Type B pancreatic cell (in vitro differentiated cells): Measurements from ENCODE around the gene LRRC71. TPM values are rescaled to one million over a fixed set of nuclear protein-coding genes. Genes with fewer than 3 reads are reported as not detected.
A peak's percentile ranks its signal among the peaks of the same experiment; 100 is the strongest.

Experiments used
- DNase-seq: peaks from one replicate; pipeline ENCODE4 v3.0.0; 2021; ENCODE audit warnings: mixed read lengths; ENCODE audit not compliant: unreplicated experiment; ENCODE audit errors: extremely low spot score
- H3K27ac Mint-ChIP-seq: 2 replicates; pipeline ENCODE4 v1.8.0; 2021; ENCODE audit warnings: mild to moderate bottlenecking, mixed read lengths
- H3K27me3 Mint-ChIP-seq: 2 replicates; pipeline ENCODE4 v1.8.0; 2021; ENCODE audit warnings: mixed read lengths
- H3K36me3 Mint-ChIP-seq: 2 replicates; pipeline ENCODE4 v1.8.0; 2021; ENCODE audit warnings: mixed read lengths
- H3K4me1 Mint-ChIP-seq: one replicate; pipeline ENCODE4 v1.8.0; 2021; ENCODE audit warnings: mixed read lengths; ENCODE audit not compliant: unreplicated experiment
- H3K4me3 Mint-ChIP-seq: 2 replicates; pipeline ENCODE4 v1.8.0; 2021; ENCODE audit warnings: mild to moderate bottlenecking, mixed read lengths
- H3K9me3 Mint-ChIP-seq: 2 replicates; pipeline ENCODE4 v1.8.0; 2021; ENCODE audit warnings: mixed read lengths
- total RNA-seq: library from RNA; stranded (reverse); gene quantifications from 2 replicates; pipeline ENCODE4 v1.2.1, GENCODE V29; 2021; ENCODE audit warnings: low replicate concordance
- TF ChIP-seq, protein P1 (sequence below): fragments of 200-600 bp; sonication (generic); conservative IDR thresholded peaks from 2 replicates; pipeline ENCODE4 v1.5.0; 2021; ENCODE audit warnings: antibody characterized with exemption, mild to moderate bottlenecking

The LRRC71 gene
- total RNA-seq, 1 donor from 2014 or later, result 0.58 TPM

GRCh38 chr1:156948708-156949107 lies 28.3 kb downstream of the LRRC71 start:
- Mint-ChIP-seq H3K4me3 (no peak overlapping the region), H3K27me3 (no peaks in the 10 kb centered on the region), H3K9me3 (no peaks in the 10 kb centered on the region), H3K4me1 (no peaks in the 10 kb centered on the region), H3K36me3 (peaks cover 38% of the 10 kb centered on the region), H3K27ac (no peak overlapping the region)
- DNase-seq, result no peak
- TF ChIP-seq, protein P1, sequence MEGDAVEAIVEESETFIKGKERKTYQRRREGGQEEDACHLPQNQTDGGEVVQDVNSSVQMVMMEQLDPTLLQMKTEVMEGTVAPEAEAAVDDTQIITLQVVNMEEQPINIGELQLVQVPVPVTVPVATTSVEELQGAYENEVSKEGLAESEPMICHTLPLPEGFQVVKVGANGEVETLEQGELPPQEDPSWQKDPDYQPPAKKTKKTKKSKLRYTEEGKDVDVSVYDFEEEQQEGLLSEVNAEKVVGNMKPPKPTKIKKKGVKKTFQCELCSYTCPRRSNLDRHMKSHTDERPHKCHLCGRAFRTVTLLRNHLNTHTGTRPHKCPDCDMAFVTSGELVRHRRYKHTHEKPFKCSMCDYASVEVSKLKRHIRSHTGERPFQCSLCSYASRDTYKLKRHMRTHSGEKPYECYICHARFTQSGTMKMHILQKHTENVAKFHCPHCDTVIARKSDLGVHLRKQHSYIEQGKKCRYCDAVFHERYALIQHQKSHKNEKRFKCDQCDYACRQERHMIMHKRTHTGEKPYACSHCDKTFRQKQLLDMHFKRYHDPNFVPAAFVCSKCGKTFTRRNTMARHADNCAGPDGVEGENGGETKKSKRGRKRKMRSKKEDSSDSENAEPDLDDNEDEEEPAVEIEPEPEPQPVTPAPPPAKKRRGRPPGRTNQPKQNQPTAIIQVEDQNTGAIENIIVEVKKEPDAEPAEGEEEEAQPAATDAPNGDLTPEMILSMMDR, result peak; percentile 56

DNA sequence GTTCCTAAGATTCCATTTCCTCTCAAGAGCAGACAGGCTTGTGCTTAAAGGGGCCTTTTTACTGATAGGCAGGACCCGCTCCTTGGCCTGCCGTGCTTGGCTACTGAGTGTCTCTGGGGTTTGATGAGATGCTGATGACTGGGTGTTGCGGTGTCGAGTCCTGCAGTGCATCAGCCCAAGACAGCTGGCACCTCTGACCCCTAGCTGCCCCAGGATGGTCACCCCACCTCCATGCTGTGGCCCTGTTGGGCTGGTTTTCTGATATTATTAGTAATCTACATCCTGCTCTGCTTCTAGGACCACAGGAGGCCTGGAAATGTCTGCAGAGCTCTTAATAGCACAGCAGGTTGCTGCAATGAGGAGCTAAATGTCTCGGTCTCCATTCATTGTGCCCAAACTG lies 28.7 kb downstream of the LRRC71 start:
- Mint-ChIP-seq H3K27me3 (no peaks in the 10 kb centered on the region), H3K36me3 (peaks cover 38% of the 10 kb centered on the region), H3K27ac (no peak overlapping the region), H3K9me3 (no peaks in the 10 kb centered on the region), H3K4me1 (no peaks in the 10 kb centered on the region), H3K4me3 (no peak overlapping the region)
- no peak for DNase-seq
- TF ChIP-seq, protein P1, result no peak

- Mint-ChIP-seq H3K27me3 (no peaks in the 10 kb centered on the region), H3K4me3 (no peak overlapping the region), H3K4me1 (no peaks in the 10 kb centered on the region), H3K9me3 (no peaks in the 10 kb centered on the region), H3K27ac (no peak overlapping the region), H3K36me3 (peaks cover 26% of the 10 kb centered on the region)
- TF ChIP-seq, protein P1, result no peak
- DNase-seq, result no peak
Measured at GRCh38 chr1:156951371-156951770, 30.9 kb downstream of the LRRC71 start.

GRCh38 chr1:156953571-156953970 lies 33.1 kb downstream of the LRRC71 start:
- H3K36me3 Mint-ChIP-seq, result peaks cover 34% of the 10 kb centered on the region
- TF ChIP-seq, protein P1, result no peak
- no peak overlapping the region for H3K4me3 Mint-ChIP-seq
- no peak overlapping the region for H3K27ac Mint-ChIP-seq
- DNase-seq, result no peak
- H3K9me3 Mint-ChIP-seq, result no peaks in the 10 kb centered on the region
- H3K27me3 Mint-ChIP-seq, result no peaks in the 10 kb centered on the region
- H3K4me1 Mint-ChIP-seq, result peaks cover 4% of the 10 kb centered on the region

DNA sequence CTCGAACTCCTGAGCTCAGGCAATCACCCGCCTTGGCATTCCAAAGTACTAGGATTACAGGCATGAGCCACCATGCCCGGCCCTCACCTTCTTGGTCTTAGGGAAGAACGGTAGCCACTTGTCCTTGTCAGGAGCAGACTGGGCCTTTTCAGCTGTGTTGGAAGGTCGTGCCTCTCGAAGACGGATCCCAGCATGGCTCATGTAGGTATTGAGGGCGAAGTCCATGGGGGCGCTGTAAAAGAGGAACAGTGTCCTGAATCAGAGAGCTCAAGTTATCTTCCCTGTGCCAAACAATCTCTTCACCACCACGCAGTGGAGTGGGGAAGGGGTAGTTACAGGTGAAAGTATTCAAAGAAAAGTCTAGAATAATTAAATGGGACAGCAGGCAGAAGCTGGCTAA lies 35.9 kb downstream of the LRRC71 start:
- no peak overlapping the region for H3K27ac Mint-ChIP-seq
- peaks cover 30% of the 10 kb centered on the region for H3K36me3 Mint-ChIP-seq
- no peaks in the 10 kb centered on the region for H3K27me3 Mint-ChIP-seq

More for the DNA sequence above, 35.9 kb downstream of the LRRC71 start:
- TF ChIP-seq, protein P1, result no peak
- H3K4me1 Mint-ChIP-seq, result peaks cover 4% of the 10 kb centered on the region
- no peak overlapping the region for H3K4me3 Mint-ChIP-seq
- no peak for DNase-seq
- H3K9me3 Mint-ChIP-seq, result no peaks in the 10 kb centered on the region
